ENCODE data around the gene JMJD8. TPM values are rescaled to one million over a fixed set of nuclear protein-coding genes. Genes with fewer than 3 reads are reported as not detected.

Gene JMJD8
- total RNA-seq, 1 experiment from 2014 or later: 66.3 TPM

DNA sequence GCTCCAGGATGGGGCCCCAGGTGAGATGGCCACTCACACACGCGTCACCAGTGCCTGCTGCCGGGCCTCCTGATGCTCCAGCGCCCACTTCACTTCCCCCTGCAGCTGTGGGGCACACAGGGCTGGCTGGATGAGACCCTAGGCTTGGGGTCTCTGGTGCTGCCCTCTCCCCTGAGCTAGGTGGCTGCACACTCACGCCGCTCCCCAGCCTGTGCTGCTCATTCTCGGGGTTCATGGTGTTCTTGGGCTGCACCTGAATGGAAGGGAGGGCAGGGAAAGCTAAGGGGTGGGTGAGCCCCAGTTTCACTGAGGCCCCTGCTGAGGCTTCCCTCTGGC lies 40.9 kb upstream of the JMJD8 start:
- no peak for DNase-seq
- Histone ChIP-seq H3K4me3 (no peak overlapping the region), H3K27me3 (peaks cover 2% of the 10 kb centered on the region; the same call in 1 of the 2 replicates), H3K9me3 (no peaks in the 10 kb centered on the region), H3K36me3 (peaks cover 4% of the 10 kb centered on the region; the same call in 1 of the 2 replicates)

DNA sequence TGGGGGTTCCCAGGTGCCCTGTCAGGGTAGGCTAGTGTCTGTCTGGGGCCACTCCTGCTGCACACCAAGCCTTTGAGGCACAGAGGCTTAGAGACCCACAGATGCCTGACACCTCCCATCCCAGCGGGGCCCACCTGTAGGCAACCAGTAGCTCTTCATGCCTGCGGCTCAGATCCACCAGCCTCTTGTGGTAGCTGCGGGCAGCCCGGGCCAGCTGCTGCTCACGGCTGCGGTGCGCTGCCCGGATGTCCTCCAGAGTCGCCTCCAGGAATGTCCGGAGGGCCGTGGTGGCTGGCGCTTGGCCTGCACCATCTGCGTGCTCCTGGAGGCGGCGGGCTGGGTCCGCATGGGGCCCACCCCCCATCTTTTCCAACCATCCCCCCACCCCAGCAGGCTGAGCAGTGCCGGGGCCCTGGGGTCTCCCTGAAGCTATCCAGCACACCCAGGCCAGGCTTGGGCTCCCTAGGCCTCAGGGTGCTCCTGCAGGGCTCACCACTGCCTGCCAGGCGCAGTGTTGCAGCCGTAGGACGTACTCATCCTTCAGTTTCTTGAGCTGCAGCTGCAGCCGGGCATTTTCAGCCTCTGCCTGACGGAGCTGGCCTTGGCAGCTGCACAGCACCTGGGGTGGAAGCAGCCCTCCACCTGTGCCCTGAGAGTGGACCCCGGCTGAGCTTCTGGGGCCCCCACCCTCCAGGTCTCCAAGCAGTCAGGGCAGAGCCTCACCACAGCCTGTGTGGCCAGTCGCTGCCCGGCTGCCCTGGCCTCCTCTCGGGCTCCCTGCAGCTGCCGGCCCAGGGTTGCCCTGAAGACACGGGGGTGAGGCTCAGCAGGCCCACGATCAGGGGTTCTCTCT lies 40.3 kb upstream of the JMJD8 start:
- Histone ChIP-seq H3K27me3 (peaks cover 2% of the 10 kb centered on the region; the same call in 1 of the 2 replicates), H3K9me3 (no peaks in the 10 kb centered on the region), H3K36me3 (peaks cover 4% of the 10 kb centered on the region; the same call in 1 of the 2 replicates), H3K4me3 (no peak overlapping the region)
- no peak for DNase-seq

DNA sequence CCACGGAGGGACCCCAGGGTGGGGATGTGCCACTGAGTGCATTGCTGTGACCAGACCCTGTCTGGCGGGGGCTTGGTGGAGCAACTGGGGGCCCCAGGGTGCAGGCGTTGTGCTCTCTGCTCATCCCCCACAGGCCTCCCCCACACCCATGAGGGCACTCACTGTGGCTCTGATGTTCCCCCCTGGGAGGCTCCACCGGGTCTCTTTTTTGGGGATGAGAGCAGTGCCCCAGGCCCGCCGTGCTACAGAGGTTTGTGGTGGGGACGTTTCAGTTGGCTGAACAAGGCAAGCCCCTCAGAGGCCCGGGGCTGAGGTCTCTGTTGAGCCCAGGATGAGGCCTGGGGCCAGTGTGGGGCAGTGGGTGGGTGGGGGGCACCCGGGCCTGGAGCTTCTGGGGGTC lies 39.6 kb upstream of the JMJD8 start:
- no peak for DNase-seq
- no peak overlapping the region for H3K4me3 ChIP-seq
- no peaks in the 10 kb centered on the region for H3K9me3 ChIP-seq
- peaks cover 4% of the 10 kb centered on the region; the same call in 1 of the 2 replicates for H3K36me3 ChIP-seq
- peaks cover 2% of the 10 kb centered on the region; the same call in 1 of the 2 replicates for H3K27me3 ChIP-seq

DNA sequence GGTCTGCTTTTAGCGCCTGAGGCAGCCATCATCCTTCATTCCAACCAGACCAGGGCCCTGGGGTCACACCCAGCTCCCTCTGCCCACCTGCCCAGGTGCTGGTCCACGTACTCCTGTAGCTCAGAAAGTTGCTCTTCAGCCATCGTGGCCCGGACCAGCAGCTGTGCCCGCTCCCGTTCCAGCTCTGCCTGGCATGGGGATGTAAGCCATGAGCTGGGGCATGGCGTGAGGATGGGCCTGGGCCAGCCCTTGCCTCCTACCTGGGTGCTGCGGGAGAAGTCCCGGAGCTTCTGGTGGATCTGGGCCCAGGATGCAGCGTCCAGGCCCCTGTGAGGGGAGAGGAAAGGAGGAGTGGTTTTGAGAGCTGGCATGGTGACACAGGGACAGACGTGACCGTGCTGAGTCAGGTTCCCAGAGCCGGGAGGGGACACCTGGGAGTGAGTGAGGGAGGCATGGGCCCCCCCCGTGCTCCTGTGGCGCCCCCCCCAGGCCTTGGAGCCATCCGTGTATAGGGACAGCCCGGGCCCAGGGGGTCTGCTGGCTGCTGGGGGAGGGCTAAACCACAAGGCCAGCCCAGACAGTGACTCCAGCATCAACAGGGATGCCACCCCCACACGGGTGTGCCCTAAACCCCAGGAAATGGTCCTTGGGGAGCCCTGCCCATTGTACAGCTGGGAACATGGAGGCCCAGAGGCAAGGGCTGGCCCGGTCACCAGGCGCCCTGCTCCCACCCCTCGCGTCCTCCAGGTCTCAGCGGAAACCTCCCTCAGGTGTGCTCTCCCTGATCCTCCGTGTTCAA lies 38.9 kb upstream of the JMJD8 start:
- peaks cover 4% of the 10 kb centered on the region; the same call in 1 of the 2 replicates for H3K36me3 ChIP-seq
- DNase-seq: no peak
- H3K4me3 ChIP-seq: no peak overlapping the region
- no peaks in the 10 kb centered on the region for H3K9me3 ChIP-seq
- peaks cover 2% of the 10 kb centered on the region; the same call in 1 of the 2 replicates for H3K27me3 ChIP-seq

DNA sequence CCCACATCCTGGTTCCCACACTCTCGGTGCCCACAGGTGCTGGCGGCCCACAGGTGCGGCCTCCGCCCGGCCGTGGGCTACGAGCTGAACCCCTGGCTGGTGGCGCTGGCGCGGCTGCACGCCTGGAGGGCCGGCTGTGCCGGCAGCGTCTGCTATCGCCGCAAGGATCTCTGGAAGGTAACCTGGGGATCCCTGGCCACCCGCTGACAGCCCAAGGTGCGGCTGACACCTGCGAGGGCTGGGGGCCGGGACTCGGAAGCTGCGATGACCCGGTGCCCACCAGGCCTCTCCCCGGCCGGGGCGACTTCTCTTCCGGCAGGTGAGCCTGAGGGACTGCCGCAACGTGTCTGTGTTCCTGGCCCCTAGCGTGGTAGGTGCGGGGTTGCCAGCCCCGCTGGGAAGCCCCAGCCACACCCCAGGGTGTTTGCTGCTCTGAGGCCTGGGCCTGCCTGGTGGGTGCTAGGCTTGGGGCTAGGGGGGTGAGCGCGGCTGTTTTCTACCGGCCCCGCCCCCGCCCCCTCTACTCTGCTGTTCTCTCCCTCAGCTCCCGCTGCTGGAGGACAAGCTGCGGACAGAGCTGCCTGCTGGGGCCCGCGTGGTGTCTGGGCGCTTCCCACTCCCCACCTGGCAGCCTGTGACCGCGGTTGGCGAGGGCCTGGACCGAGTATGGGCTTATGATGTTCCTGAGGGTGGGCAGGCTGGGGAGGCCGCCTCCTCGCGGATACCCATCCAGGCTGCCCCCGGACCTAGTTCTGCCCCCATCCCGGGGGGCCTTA lies 37.8 kb upstream of the JMJD8 start:
- Histone ChIP-seq H3K27me3 (peaks cover 2% of the 10 kb centered on the region; the same call in 1 of the 2 replicates), H3K4me3 (peak overlapping the region; percentile 99), H3K9me3 (no peaks in the 10 kb centered on the region), H3K36me3 (peaks cover 4% of the 10 kb centered on the region; the same call in 1 of the 2 replicates)
- no peak for DNase-seq

DNA sequence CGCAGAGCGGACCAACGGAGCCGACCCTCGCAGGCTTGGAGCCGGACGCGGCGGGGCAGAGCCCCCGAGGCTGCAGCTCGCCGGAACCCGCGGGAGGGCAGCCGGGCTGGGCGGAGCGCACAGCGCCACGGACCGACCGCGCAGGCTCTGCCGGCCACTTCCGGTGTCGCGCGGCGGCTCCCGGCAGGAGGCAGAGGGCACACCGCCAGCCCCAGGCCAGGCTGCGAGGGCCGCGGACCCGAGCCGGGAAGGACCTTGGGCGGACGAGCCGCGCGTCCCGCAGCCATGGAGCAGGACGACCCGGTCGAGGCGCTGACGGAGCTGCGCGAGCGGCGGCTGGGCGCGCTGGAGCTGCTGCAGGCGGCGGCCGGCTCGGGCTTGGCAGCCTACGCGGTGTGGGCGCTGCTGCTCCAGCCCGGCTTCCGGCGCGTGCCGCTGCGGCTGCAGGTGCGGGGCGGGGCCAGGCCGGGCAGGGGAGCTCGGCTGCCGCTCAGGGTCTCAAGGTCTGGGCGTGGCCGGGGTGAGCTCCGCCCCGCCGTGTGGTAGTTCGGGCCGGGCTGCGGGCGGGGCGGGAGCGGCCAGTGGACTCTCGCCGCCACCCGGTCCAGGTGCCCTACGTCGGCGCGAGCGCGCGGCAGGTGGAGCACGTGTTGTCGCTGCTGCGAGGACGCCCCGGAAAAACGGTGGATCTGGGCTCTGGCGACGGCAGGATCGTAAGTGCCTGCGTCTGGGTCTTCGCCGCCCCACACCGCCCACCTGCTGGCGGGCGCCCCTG lies 37.0 kb upstream of the JMJD8 start, which contains the start of gene ANTKMT:
Gene ANTKMT (plus strand): TSS at position 157 of the 775 bp plus-strand sequence. CDS start 129 bp downstream, at position 286.
- peak; percentile 84 for DNase-seq
- H3K9me3 ChIP-seq: no peaks in the 10 kb centered on the region
- H3K4me3 ChIP-seq: peak within 1 kb of the TSS; percentile 99
- H3K36me3 ChIP-seq: peaks cover 4% of the 10 kb centered on the region; the same call in 1 of the 2 replicates
- H3K27me3 ChIP-seq: no peaks in the 10 kb centered on the region; the same call in 1 of the 2 replicates

DNA sequence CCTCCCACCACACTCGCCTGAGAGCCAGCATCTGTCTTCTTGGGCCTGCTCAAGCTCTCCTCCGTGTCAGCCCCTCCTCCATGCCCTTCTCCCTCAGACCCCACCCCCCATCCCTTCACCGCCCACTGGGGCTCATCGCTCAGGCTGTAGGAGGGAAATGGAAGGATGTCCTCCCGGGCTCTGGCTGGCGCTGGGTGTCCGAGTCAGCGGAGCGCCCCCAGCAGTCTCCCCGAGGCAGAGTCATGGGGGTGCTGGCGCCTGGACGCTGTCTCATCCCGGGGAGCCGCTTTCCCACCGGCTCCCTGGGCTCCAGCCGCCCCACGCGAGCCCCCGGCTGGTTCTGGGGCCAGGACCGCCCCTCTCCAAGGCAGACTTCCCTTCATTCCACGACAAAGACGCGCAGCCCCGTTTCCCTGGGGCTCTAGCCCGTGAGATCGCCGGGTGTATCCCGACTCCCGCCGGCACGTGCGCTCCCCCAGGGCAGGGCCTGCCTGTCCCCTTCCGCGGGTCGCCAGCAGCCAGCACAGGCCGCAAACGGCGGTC lies 36.4 kb upstream of the JMJD8 start:
- H3K36me3 ChIP-seq: peaks cover 4% of the 10 kb centered on the region; the same call in 1 of the 2 replicates
- H3K4me3 ChIP-seq: peak overlapping the region; percentile 99
- no peaks in the 10 kb centered on the region for H3K27me3 ChIP-seq
- no peaks in the 10 kb centered on the region for H3K9me3 ChIP-seq
- DNase-seq: peak; percentile 72

DNA sequence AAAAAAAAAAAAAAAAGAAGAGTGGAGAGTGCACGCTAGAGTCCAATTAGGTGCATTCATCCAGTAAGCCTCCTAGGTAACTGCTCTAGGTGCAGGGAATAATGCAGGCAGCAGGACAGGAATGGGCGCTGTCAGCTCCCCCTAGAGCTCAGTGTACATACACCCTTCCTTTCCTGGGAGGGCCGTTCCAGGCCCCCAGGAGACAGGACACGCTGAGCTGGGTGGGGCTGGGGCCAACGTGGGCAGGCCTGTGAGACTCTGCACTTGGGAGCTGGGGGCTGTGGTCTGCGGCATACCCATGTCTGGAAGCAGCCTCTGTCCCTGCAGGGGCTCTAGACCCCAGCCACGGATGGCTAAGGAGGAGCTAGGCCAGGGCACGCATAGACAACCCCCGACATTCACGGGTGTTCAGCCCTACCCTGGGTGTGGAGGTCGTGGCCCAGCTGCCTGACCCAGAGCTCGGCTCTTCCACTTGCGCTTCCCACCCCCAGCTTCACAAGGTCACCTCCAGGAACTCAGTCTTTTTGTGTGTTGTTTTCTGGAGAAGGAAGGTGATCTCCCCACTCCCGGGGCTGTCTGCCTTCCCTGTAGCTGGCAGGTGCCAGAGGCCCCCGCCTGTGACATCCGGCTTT lies 35.8 kb upstream of the JMJD8 start:
- Histone ChIP-seq H3K27me3 (no peaks in the 10 kb centered on the region), H3K9me3 (no peaks in the 10 kb centered on the region), H3K4me3 (peak overlapping the region; percentile 99), H3K36me3 (peaks cover 4% of the 10 kb centered on the region; the same call in 1 of the 2 replicates)
- DNase-seq: peak; percentile 43

DNA sequence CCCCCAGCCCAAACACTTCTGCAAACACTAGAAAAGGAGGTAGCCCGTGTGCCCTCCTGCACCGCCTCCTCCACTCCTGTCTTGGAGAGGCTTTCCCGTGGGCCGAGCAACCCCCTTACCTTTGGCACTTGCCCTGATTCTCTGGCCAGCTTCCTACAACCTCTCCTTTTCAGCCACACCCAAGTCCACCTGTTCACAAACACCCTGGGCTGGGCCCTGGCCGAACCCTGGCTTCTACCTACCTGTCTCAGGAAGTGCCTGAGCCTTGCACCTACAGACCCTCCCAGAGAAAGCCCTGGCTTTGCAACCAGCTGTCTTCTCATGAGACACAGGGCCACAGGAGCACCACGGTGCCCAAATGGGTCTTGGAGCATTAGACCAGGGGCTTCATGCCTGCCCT lies 34.8 kb upstream of the JMJD8 start:
- H3K27me3 ChIP-seq: no peaks in the 10 kb centered on the region
- H3K4me3 ChIP-seq: no peak overlapping the region
- peaks cover 4% of the 10 kb centered on the region; the same call in 1 of the 2 replicates for H3K36me3 ChIP-seq
- DNase-seq: no peak
- no peaks in the 10 kb centered on the region for H3K9me3 ChIP-seq

DNA sequence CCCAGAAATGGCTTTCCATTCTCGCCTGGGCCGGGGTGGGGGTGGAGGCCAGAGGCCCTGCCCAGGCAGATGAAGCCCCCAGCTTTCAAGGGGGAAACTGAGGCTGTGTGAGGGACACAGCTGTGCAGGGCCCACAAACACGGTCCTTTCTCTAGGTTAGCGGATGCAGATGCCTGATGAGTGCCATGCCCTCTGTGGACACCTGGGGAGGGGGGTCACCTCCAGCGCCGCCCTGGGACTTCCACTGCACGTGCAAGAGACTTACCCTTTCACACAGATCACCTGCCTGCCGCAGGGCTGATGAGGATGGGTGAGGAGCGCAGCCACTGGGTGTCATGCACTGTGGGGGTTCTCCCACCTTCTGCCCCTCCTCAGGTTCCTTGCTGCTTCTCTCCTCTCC lies 34.3 kb upstream of the JMJD8 start:
- H3K27me3 ChIP-seq: no peaks in the 10 kb centered on the region
- DNase-seq: no peak
- H3K36me3 ChIP-seq: peaks cover 4% of the 10 kb centered on the region; the same call in 1 of the 2 replicates
- H3K9me3 ChIP-seq: no peaks in the 10 kb centered on the region
- no peak overlapping the region for H3K4me3 ChIP-seq

DNA sequence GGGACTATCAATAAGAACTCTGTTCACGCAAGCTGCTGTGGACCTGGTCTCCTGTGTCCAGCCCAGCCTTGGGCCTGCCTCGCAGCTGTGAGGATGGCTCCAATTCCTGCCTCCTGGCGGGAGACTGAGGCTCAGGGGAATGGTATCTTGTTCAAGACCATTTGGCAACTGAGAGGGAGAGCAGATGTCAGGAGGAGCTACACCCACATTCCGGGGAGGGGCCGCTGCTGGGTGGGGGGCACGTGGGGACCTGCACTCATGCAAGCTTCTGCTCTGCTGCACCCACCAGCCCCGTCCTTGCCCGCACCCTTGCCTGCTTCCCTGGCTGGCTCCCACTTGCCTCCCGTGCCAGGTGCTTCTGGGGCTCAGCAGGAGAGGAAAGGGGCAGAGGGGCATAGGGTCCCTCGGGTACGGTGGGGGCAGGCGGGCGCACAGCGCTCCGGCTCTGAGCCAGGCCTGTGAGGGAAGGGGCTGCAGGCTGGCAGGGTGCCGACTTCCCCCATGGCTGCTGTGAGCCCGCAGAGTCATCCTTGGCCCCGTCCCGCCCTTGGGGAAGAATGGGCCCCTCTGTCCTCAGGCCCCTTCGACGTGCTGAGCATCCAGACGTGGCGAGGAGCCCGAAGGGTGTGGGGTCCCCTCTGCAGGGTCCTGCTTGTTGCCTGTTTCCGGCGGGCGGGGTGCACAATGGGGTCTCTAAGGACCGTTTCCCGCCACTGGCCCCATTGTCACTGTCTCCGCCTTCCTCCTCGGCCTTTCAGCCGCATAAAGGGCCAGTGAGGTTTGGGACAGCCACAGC lies 33.5 kb upstream of the JMJD8 start:
- DNase-seq: no peak
- H3K36me3 ChIP-seq: peaks cover under 1% of the 10 kb centered on the region; the same call in 1 of the 2 replicates
- H3K27me3 ChIP-seq: no peaks in the 10 kb centered on the region
- H3K9me3 ChIP-seq: no peaks in the 10 kb centered on the region
- H3K4me3 ChIP-seq: no peak overlapping the region

DNA sequence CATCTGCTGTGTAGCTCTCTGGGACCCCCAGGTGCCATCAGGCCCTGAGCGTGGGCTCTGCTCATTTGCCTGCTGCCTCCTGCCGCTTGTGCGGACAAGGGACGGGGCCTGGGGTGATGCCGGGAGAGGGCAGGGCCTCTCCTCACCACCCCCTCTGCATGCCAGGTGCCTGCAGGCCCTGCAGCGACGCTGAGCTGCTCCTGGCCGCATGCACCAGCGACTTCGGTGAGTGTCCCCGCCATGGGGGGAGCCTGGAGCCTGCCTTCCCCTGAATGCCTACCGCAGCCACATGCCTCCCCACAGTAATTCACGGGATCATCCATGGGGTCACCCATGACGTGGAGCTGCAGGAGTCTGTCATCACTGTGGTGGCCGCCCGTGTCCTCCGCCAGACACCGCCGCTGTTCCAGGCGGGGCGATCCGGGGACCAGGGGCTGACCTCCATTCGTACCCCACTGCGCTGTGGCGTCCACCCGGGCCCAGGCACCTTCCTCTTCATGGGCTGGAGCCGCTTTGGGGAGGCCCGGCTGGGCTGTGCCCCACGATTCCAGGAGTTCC lies 32.7 kb upstream of the JMJD8 start:
- H3K27me3 ChIP-seq: no peaks in the 10 kb centered on the region
- H3K36me3 ChIP-seq: no peaks in the 10 kb centered on the region; the same call in 1 of the 2 replicates
- DNase-seq: no peak
- no peak overlapping the region for H3K4me3 ChIP-seq
- no peaks in the 10 kb centered on the region for H3K9me3 ChIP-seq

DNA sequence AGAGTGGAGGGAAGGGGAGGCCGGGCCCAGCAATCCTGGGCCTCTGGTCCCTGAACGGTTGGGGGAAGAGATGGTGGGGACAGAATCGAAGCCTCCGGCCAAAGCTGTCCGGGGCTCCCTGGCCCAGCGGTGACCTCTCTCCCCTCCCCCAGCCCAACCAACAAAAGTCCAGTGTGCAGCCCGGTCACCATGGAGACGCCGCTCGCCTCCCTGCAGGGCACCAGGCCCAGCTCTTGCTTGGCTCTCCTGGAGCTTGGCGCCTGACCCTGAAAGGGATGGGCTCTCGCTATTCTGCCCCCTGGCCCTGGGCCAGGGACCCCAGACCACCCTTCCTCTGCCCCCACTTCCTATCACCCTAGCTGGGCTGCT lies 32.0 kb upstream of the JMJD8 start:
- Histone ChIP-seq H3K4me3 (peak overlapping the region; percentile 19), H3K36me3 (no peaks in the 10 kb centered on the region), H3K9me3 (no peaks in the 10 kb centered on the region), H3K27me3 (peaks cover 3% of the 10 kb centered on the region)
- peak; percentile 55 for DNase-seq

DNA sequence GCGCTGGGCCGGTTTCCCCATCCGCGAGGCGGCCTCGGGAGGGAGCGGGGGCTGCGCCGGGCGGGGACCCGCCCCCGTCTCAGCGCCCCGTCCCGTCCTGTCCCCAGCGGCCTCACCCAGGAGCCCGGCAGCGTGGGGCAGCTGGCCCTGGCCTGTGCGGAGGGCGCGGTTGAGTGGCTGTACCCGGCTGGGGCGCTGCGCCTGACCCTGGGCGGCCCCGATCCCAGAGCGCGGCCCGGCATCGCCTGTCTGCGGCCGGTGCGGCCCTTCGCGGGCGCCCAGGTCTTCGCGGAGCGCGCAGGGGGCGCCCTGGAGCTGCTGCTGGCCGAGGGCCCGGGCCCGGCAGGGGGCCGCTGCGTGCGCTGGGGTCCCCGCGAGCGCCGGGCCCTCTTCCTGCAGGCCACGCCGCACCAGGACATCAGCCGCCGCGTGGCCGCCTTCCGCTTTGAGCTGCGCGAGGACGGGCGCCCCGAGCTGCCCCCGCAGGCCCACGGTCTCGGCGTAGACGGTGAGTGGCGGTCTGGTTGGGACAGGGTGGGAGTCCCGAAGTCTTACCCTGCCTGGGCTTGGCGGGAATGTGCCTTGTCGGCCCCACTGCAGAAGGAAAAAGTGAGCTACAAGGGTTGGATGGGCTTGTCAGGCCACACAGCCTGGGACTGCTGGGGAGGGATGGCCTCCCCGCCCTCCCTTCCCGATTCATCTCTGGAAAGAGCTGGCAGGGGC lies 31.5 kb upstream of the JMJD8 start:
- Histone ChIP-seq H3K4me3 (peak overlapping the region; percentile 48), H3K9me3 (no peaks in the 10 kb centered on the region), H3K27me3 (peaks cover 7% of the 10 kb centered on the region), H3K36me3 (no peaks in the 10 kb centered on the region)
- DNase-seq: no peak
